HG03558 (cell line): ENCODE results near the gene KCTD10.
"Not testable (repeated sequence)": the region's sequence is repeated elsewhere in the genome, so short reads cannot be mapped to it uniquely, and the experiment has no call there.

Experiments used
- ATAC-seq: cut with Tn5 transposase; IDR thresholded peaks from one replicate; pipeline ENCODE4 v1.9.1; 2021; ENCODE audit warnings: moderate number of reproducible peaks; ENCODE audit not compliant: unreplicated experiment; ENCODE audit errors: extremely low read depth

The KCTD10 gene

DNA sequence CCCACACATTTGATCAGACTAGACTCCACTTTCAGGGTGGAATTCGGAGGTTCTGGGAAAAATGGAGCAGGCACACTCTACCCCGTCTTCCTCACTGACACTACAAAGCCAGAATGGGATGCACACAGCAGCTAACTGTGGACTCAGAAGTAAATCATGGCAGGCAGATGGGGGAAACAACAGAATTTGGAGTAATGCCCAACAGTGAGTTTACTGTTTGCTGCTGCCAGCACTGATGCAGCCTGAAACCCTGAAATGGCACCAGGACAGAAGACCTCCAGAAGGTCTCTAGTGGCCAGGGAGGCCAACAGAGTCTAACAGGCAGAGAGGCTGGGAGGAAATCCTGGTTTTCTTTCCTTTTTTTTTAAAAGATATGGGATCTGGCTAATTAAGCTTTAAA is 24.6 kb downstream of the KCTD10 start:
- no peak for ATAC-seq

DNA sequence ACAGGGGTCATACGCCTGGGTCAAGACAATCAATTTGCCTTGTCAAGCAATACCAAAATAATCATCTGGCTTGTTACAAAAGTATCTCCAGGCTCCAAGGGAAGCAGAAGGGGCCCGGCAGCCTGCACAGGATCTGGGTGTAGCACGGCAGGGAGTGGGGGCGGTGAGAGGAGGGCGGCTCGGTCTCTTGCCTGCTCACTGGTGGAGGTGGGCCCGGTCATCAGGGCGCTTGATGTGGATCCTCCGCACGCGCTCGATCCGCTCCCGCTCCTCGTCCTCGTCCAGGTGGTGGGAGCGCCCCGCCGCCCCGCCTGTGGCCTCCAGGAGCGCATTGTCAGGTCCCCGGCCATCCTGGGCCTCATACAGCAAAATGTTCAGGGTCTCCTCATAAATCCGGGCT is 25.7 kb downstream of the KCTD10 start:
- no peak for ATAC-seq

DNA sequence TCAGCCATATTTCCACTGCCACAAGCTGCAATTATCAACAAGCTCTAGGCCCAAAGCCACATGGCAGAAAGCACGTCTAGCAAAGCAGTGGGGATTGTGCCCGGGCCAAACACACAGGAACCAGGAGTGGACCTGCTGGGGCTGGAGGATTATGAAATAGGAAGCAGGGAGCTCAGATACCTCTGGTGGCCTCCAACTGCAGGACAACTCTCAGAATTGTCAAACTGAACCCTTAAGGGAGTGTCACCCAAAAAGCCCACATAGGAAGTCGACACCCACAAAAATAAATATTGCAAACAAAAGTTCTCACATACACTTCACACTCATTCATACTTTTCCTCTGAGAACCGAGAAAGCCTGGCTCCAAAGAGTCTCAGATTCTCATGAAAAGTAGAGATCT is 26.1 kb downstream of the KCTD10 start:
- no peak for ATAC-seq

DNA sequence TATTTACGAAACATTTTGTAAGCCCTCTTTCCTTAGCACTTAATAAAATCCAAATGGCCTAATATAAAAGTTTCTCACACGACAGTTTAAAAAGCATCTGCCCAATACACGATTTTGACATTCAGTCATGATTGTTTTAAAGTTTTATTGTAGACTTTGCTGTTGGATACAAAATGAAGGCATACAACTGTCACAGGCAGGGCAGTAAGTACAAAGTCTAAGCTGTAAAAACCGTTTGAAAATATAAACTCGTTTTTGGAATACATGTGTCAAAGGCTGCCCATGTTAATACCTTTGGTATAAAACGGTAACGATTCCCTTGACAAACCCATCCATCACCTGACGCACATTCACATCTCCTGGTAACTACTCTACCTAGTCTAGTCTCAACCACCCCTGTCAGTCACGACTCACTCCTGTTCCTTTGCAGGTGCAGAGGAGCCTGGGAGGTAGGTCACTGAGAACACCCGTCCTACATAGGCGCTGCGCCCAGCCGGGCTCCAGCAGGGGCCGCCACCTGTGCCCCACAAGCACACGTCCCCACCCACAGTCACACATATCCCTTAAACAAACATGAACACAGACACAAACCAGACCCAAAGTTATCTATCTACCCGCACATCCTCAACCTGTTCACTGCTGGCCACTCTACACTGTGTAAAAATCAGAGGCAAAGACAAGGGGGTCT is 27.1 kb downstream of the KCTD10 start:
- ATAC-seq: no peak

DNA sequence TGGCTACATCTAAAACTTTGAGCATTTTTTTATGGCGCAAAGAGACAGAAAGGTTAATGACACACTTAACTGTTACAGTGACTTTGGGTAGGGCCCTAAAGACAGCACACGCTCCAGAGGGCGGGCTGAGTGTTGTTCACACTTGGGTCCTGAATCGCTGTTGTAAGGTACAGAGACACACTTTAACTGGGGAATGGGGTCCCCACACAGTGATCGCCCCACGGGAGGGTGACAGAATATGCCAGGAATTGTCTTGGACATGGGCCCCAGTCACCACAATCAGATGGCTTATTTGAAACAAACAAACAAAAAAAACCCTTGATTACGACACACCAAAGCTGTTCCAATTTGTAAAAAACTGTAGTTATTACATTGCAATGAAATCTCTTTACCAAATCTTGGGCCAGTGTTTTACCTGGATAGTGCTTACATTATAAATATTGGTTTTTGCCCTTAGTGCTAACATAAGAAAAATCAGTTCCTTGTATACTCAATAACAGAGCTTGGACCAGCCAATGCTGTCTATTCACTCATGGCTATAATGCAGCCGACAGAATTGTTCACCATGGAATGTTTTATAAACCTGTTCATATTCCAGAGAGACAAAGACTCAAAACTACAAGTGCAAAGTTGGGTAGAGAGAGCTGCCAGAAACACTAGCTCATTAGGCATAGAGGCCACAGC is 28.3 kb downstream of the KCTD10 start:
- ATAC-seq: no peak

DNA sequence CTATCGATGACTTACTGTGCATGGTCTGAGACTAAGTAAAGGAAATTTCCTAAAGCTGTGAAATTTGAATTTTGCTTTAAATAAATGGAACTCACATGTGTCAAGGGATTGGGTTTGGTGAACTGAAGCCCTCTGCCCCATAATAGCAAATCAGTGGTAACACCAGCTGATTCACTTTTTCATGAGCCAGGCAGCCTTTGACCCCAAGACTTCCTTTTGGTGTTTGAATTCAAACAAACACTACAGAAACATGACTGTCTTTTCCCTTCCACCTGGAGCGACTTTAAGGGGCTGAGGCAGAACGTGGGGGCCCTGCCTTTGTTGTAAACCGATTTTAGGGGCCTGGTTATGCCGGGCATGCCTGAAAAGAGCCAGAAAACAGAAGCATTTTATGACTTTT is 28.8 kb downstream of the KCTD10 start:
- no peak for ATAC-seq

DNA sequence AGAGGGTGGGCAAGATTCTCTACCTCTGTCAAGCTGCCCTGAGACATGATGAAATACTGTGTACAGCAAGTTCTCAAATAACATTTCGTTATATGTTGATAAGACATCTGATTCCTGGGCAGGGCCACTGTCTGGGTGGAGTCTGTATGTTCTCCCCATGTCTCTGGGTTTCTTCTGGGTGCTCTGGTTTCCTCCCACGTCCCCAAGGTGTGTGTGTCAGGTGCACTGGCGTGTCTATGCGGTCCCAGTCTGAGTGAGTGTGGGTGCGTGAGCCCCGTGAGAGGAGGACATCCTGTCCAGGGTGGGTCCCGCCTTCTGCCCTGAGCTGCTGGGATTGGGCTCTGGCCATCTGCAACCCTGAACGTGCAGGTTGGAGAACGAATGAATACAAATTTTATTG is 29.6 kb downstream of the KCTD10 start:
- no peak for ATAC-seq

DNA sequence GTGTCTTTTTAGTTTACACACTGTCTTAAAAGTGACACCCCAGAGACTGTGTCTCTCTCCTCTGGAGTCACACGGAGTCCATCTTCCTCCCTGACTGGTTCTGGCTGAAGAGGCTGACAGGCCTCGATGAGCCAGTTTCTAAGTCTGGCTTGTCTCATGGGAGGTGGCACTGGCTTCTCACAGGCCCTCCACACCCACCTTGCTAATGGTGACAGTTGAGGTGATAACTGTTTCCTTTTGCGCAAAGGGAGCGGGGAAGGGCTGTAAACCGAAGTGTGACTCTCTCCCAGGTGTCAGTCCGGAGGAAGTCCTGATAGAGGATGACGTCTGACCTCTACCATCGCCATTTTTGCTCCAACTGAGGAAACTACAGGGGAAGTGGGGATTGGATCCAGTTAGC is 30.2 kb downstream of the KCTD10 start:
- ATAC-seq: no peak

DNA sequence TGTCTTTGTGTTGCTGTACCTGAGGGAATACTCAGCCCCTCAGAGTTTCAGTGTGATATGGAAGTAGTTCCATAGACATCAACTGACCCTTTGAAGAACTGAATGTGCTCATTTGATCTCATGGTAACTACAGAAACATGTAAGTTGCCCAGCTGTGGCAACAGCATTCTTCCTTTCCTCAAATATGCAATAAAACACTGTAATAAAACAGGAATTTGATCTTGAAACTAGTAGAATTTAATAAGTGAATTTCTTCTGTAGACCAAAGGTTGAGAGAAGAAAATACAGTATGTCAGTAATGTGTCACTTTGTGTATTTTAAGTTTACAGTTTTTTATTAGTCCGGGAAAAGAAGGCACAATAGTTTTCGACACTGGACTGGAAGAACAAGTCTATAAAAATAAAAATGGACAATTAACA is 31.9 kb downstream of the KCTD10 start:
- no peak for ATAC-seq

DNA sequence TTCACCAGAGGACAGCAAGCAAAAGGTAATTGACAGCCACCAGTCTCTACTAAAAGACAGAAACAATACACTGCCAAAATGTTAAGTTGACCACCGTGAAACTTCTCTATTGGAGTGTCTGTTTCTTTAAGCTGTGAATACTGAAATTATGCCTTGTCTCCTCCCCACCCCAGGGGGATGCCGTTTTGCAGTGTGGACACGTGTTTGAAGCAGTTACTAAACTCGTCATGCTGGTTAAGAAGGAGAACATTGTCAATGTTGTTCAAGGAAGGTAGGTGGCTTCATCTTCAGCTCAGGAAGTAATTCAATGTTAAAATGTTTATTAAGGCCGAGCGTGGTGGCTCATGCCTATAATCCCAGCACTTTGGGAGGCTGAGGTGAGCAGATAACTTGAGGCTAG is 32.8 kb downstream of the KCTD10 start:
- no peak for ATAC-seq

DNA sequence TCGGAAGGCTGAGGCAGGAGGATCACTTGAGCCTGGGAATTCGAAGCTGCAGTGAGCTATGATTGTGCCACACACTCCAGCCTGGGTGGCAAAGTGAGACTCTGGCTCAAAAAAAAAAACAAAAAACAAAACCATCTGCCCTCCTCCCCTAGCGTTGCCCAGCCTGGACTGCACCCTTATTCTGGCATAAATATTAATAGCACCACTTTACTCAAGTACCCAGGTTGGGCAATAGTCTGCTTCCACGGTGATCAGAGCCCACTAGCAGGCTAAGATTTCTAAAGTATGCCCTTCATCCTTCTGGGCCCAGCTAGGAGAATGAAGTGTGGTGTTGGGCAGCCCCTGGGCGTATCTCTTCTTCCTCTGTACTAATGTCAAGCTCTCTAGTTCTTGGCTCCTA is 33.3 kb downstream of the KCTD10 start:
- ATAC-seq: no peak

DNA sequence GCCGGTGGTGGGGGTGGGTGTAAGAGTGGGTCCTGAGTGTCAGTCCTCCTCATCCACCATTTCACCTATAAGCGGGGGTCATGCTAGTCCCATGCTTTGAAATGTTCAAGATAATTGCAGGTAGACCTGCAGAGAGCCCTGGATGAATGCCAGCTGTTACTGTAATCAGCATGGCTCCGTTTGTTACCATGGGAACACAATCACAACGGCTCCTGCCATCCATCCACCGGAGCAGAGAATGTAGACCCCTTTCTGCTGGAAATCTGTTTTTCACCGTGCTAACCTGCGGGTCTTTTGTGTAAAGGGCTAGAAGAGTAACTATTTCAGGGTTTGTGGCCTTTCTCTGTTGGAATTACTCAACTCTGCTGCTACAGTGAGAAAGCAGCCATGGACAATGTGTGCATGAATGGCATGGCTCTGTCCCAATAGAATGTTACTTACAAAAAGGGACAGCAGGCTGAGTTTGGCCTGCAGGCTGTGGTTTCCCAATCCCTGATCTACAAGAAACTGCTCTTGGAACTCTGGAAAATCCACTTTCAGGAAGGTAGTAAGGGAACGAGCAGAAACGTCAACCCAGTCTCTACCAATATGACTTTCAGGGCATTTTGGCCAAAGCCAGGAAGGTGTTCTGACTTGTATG is 36.1 kb downstream of the KCTD10 start:
- ATAC-seq: no peak

DNA sequence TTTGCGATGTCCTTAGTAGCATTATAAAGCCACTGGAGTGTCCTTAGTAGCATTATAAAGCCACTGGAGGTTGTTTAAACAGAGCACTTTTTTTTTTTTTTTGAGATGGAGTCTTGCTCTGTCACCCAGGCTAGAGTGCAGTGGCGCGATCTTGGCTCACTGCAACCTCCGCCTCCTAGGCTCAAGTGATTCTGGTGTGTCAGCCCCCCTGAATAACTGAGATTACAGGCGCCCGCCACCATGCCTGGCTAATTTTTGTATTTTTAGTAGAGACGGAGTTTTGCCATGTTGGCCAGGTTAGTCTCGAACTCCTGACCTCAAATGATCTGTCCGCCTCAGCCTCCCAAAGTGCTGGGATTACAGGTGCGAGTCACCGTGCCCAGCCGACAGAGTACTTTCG is 37.1 kb downstream of the KCTD10 start:
- not testable (repeated sequence) for ATAC-seq

DNA sequence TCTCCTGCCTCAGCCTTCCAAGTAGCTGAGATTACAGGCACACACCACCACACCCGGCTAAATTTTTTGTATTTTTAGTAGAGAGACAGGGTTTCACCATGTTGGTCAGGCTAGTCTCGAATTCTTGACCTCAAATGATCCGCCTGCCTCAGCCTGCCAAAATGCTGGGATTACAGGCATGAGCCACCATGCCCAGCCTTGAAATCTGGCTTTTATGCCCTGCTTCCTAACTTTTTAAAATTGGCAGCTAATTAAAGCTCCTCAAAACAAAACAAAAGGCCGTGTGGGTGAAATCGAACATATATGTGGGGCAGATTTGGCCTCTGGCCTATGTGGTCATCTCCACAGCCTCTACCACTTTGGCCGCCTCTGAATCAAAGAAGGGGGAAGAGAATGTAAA is 37.9 kb downstream of the KCTD10 start:
- no peak for ATAC-seq

DNA sequence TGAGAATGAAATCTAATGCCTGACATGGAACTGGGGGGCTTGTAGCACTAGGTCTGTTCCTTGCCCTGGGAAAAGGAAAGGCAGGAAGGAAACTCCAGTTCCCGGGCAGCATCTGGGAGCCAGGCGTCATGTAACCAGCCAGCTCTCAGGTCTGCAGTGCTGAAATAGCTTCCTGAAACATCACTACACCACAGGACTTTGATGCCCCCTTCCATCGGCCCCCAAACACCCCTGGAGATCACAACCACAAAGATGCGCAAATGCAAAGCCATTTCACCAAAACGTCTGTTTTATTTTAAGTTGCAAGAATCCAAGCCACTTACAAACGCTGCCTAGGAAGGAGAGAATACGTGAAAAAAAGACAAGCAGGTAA is 40.9 kb downstream of the KCTD10 start:
- no peak for ATAC-seq

DNA sequence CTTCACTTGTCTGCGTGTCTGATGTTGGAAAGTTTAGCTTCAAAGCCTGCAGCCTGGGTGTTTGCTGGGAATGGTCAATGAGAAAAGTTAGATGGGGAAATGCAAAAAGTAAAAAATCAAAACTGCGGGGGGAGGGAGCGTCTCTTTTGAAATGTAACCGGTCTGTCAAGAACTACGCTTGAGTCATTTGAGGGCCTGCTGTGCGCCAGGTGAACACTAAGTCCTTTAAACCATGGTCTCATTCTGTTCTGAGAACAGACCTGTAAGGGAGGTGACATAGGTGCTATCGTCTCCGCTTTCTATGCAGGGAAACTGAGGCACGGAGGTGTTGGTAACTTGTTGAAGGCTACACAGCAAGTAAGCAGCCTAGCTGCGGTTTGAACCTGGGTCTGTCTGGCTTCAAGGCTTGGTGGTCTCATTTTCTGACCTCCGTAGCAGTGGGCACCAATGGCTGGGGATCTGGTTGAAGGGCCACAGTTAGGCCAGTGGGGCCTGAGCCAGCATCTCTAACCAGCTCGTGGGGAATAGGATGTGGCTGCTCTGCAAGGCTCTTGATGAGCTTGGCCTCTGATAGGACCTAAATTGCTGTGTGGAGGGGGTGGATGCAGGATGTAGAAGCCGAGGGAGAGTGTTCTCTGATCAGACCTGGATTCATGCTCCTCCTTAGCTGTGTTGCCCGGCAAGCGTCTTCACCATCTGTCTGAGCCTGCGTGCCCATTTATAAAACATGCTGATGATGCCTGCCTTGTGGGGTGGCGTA is 41.5 kb downstream of the KCTD10 start:
- ATAC-seq: no peak

DNA sequence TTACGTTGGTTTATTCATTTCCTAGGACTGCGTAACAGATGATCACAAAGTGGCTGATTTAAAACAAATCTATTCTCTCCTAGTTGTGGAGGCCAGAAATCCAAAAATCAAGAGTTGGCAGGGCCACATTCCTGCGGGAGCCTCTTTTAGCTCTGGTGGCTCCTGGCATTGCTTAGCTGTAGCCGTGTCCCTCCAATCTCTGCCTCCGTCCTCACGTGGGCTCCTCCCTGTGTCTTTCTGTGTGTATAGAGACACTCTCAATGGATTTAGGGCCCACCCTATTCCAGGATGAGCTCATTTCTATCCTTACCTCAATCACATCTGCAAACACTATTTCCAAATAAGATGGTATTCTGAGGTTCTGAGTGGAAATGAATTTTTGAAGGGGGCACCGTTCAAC is 42.5 kb downstream of the KCTD10 start:
- ATAC-seq: no peak

DNA sequence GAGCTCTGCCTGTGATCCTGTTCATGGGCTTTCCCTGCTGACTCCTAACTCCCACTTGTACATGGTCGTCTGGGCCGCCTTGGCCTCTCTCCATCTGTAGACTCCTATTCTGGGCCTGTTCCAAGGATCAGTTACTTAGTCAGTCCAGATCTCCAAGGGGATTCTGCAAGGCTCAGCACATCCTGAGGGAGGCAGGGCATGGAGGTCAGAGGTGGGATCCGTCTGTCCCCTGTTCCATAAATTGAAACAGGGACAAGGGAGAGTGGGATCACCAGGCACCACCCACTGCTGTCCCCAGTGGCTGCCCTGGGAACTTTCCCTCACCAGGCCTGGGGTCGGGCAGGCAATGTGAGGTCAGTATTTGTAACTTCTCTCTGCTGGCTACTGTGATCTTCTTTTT is 43.5 kb downstream of the KCTD10 start:
- no peak for ATAC-seq

DNA sequence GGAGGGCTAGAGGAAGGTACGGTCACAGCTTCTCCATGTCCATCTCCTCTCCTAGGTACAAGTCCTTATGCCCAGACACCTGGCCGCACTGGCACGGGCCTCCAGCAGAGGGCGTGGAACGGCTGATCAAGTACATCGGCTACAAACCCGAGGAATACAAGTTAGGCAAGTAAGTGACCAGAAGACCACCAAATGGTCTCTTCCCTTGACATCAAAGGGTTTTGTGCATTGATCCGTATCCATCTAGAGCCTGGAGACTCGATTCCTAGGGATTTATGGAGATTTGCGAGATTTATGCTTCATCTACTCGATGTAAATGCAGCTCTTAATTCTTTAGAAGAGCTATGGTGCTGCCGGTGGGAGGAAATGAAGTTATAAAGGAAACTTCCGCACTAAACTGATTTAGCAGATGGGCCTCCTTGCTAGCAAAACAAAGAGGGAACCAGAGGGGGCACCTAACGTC is 44.2 kb downstream of the KCTD10 start:
- no peak for ATAC-seq

DNA sequence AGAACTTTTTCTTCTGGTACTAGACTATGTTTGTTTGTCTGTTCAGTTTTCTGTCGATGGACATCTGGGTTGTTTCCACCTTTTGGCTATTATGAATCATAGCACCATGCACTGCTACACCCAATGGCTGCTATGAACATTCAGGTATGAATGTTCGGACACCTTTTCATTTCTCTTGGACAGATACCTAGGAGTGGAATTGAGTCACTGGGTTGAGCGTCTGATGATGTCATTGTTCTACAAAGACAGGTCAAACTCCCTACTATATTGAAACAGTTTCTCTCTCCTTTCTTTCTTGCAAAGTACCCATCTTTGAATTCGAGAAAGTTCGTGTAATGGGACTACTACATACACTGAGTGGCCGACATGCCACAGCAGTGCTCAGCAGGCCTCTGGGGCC is 44.7 kb downstream of the KCTD10 start:
- no peak for ATAC-seq

DNA sequence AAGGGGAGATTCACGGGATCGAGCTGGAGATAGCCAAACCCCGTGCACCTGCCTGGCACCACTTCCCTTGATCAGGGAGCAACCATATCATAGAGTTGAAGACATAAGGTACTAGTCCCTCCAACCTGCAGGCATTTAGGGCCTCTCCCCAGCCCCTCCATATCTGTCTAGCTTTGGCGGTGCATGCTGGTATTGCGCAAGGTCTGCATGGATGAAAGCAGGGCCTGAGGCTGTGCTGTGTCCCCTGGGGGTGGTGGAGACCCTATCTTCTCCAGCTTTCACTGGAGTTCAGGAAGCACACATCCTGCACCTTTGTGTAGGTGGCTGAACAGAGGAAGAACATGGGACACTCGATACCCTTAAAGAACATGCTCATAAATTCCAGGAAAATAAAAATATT is 46.9 kb downstream of the KCTD10 start:
- no peak for ATAC-seq
